OCI-LY7 (cell line): ENCODE results near the gene BOD1.

Experiments
- CTCF ChIP-seq: fragments of 200-600 bp; sonication (generic); conservative IDR thresholded peaks from 2 replicates; pipeline ENCODE4 v1.5.1; 2014; ENCODE audit warnings: mild to moderate bottlenecking, antibody characterized with exemption, low read length, moderate library complexity, mixed read lengths
- EZH2phosphoT487 ChIP-seq: fragments of 200-600 bp; sonication (generic); IDR thresholded peaks from 2 replicates; pipeline ENCODE4 v1.6.1; 2018; ENCODE audit warnings: low read depth, borderline replicate concordance, mild to moderate bottlenecking, mixed run types, antibody characterized with exemption, low read length, moderate library complexity, mixed read lengths

- TF ChIP-seq CTCF, result no peak
- no peak for TF ChIP-seq EZH2phosphoT487
Observed at GRCh38 chr5:173631478-173631877, 15.0 kb upstream of the BOD1 start.
